DMS 273 (cell line): Measurements from ENCODE around the gene CACNA1C.
A peak's percentile ranks its signal among the peaks of the same experiment; 100 is the strongest.

Experiments
- DNase-seq: peaks from one replicate; lab custom pipeline; 2025; ENCODE audit not compliant: unreplicated experiment; lab: John Stamatoyannopoulos, UW

Gene CACNA1C

GRCh38 chr12:2034633-2035430, 18.0 kb upstream of the CACNA1C start:
- DNase-seq, result peak; percentile 95

DNA sequence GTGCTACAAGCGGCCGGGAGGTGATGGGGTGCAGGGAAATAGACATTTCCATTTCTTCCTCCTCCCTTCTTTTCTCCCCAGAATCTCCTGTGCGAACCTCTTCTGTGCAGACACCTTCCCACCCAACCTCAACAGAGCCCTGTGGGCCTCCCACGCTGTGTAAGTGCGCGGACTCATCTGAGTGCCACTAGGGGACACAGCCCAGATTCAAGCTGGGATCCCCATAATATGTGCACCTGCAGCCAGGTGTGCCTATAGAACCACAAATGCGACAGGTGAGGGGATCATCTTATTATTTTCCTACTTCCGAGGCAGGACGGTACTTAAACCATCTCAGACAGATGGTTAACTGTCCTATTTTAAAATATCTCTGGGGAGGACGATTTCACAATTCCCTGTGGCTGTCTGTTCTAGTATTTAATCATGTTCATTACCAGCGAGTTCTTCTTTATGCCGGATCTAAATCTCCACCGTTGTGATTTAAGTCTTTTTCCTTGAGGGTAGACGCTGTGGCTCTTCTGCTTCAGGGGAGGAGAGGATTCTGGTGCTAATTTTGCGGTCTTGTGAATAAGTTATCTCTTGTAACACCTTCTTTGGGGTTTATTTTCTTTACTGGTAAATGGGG, 17.2 kb upstream of the CACNA1C start:
- DNase-seq, result no peak

GRCh38 chr12:2039034-2039433, 13.8 kb upstream of the CACNA1C start:
- no peak for DNase-seq

DNA sequence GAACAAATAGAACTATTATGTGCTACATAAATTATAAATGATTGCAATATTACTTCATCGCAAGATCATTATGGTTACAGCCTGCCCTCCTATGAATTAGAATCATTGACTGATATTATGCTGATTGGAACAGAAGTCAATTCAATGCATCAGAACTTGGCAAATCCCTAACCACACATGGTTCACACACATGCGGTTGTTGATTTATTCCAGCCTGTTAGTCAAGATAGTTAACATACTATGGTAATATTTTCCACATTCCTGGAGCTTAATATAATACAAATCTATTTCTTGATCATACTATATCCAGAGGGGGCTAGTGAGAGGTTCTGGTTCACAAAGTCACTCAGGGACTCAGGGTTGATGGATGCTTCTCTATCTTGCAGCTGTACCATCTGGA, 9.7 kb upstream of the CACNA1C start:
- DNase-seq, result no peak

GRCh38 chr12:2044165-2044564, 8.6 kb upstream of the CACNA1C start:
- no peak for DNase-seq

- no peak for DNase-seq
Observed at GRCh38 chr12:2046957-2047356, 5.8 kb upstream of the CACNA1C start.

GRCh38 chr12:2047752-2048151, 5.0 kb upstream of the CACNA1C start:
- DNase-seq, result no peak

GRCh38 chr12:2049604-2050540, 2.9 kb upstream of the CACNA1C start:
- DNase-seq, result no peak

GRCh38 chr12:2051700-2052621, 826 bp upstream of the CACNA1C start:
- peak; percentile 37 for DNase-seq

DNA sequence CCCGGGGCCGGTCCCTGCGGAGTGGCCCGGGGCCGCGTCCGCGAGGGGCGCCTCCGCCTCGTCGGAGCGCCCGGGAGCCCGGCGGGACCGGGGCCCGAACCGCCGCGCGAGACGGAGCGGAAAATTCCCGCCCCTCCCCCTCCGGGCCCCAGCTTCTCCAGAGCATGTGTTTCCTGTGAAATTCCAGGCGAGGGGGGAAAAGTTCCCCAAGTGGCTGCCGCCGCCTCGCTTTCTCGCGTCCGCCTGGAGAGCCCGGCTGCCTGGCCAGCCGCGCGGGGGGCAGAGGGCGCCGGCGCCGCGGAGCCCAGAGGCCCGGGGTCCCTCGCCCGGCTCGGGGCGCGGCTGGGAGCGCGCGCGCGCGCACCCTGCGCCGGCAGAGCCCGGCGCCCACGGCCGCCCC, 904 bp downstream of the CACNA1C start:
- DNase-seq, result peak; percentile 28

GRCh38 chr12:2054091-2055018, 1.6 kb downstream of the CACNA1C start:
- DNase-seq, result peak; percentile 25

DNA sequence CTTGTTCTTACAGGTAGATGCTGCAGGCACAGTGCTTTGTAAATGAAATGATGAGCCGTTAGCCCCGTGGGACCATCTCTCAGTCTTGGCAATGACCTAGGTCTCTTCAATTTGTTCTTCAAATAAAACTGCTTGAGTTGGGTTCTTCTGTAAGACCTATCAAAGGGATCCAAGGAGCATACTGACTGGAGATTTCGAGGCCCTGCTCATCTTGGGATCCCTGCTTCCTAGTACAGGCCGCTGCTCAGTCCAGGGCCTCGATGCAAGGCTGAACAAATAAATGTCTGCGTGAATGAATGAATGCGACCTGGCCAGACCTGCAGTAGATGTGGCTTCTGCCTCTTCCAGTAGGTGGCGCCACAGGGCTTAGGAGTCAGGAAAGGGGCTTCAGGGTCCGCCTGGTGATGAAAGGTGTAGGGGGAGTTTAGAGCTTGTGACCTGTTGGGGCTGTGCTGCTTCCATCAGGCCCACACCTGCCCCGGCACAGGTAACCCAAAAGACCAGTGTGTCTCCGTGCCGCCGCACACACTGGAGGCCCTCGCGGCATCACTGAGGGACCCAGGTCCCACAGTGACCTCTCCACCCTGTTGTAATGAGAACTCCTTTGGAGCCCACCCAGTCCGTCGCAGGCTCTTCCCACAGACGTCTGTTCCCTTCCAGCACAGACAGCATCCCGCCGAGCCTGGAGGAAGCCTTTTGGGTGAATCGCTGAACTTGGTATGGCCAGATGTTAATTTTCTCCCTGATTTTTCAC, 4.4 kb downstream of the CACNA1C start:
- DNase-seq, result peak; percentile 78

DNA sequence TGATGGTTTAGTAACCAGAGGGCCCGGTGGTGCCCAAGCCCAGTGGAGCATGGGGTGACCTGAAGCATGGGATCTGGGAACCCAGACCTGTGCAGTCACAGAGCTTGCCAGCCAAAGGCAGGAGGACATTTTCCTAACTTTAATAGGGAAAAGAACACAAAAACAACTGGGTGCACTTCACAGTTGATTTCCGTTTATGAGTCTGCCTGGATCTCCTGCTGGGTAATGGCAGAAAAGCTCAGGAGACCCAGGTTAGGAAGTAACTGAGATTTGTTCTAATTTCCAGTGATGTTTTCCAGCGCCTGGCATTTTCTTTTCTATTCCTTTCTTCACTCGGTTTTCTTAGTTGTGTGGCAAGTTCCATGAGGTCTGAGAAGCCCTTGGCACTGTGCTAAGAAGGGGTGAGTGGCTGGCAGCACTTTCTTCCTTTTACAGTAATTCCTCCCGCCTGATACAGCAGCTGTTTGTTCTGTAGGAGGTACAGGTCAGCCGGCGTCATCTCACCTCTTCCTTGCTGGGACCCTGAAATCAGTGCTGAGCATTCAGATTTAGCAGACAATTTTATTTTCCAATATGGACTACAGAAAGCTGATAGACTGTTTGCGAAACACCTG, 5.1 kb downstream of the CACNA1C start:
- no peak for DNase-seq

DNA sequence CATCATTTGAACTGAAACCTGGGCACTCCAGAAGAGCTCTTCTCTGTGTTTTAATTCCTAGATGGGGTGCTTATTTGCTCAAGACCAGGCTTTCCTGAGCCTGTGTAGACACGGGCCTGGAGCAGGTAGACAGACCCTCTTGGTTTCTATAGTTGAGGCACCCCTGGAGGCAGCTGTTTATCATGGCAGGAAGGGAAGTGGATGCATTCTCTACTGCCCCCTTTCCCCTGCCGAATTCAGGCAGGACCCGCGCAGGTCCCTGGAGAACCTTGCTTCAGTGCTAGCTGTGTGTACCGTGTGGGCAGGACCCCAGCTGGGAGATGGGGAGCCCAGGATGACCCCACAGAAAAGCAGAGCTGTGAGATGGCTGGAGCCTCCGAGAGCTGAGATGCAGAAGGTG, 6.0 kb downstream of the CACNA1C start:
- DNase-seq, result no peak

DNA sequence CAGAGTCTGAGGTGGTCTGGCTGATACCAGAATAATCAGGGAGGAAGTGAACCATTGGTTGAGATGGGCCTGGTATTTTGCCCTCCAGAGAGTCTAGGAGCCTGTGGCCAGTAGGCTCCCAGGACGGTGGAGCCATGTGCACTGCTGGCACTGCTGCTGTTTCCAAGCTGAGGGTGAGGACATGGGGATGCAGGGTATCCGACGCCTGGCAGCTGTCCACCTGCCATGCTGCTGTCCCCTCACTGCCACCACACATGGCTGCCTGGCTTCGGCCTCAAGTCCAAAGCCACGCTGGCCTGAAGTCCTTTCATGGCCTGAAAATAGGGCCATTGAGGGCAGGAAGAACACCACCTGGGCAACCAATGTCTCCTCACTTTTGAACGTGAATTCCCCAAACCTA, 8.6 kb downstream of the CACNA1C start:
- DNase-seq, result no peak

- no peak for DNase-seq
Observed at GRCh38 chr12:2064071-2064507, 11.3 kb downstream of the CACNA1C start.

DNA sequence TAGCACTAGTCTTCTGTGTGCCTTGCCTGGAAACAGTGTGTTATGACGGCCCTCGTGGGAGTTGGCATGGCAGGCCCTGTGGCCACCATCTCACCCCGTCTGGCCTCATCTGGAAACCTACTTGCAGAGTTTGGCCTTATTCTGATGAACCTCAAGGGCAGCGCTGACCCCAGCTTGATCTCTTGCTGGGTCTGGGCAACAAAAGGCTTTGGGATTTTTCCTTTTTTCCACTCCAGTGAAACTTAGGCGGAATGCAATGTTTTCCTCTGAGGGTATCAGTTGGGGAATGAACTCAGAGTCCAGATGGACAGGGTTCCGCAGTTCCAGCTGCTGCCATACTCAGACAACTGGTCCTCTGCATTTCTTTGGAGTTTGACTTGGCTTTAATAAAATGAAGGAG, 15.9 kb downstream of the CACNA1C start:
- DNase-seq, result no peak

DNA sequence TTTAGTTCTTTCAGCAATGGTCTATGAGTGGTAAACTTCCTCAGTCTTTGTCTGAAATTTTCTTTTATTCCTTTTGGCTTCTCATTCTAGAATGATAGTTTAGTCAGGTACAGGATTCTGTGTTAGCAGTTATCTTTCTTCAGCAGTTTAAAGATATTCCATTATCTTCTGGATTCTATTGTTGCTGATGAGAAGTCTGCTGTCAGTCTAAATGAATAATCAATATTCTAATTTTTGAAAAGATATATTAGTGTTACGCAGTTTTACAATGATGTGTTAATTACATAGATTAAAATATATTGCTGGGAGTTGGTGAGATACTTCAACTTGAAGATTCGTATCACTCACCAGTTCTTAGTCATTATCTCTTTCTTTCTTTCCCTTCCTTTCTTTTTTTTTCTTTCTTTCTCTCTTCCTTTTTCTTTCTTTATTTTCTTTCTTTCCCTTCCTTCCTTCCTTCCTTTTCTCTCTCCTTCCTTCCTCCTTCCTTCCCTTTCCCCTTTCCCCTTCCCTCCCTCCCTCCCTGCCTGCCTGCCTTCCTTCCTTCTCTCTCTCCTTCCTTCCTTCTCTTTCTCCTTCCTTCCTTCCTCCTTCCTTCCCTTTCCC, 17.8 kb downstream of the CACNA1C start:
- no peak for DNase-seq
